GM19467 (cell line): Measurements from ENCODE around the gene MTHFD1L.
"Not testable (repeated sequence)": the region's sequence is repeated elsewhere in the genome, so short reads cannot be mapped to it uniquely, and the experiment has no call there.

Experiments used
- ATAC-seq: cut with Tn5 transposase; IDR thresholded peaks from one replicate; pipeline ENCODE4 v1.9.1; 2021; ENCODE audit warnings: mild to moderate bottlenecking, moderate library complexity; ENCODE audit not compliant: unreplicated experiment

MTHFD1L gene

DNA sequence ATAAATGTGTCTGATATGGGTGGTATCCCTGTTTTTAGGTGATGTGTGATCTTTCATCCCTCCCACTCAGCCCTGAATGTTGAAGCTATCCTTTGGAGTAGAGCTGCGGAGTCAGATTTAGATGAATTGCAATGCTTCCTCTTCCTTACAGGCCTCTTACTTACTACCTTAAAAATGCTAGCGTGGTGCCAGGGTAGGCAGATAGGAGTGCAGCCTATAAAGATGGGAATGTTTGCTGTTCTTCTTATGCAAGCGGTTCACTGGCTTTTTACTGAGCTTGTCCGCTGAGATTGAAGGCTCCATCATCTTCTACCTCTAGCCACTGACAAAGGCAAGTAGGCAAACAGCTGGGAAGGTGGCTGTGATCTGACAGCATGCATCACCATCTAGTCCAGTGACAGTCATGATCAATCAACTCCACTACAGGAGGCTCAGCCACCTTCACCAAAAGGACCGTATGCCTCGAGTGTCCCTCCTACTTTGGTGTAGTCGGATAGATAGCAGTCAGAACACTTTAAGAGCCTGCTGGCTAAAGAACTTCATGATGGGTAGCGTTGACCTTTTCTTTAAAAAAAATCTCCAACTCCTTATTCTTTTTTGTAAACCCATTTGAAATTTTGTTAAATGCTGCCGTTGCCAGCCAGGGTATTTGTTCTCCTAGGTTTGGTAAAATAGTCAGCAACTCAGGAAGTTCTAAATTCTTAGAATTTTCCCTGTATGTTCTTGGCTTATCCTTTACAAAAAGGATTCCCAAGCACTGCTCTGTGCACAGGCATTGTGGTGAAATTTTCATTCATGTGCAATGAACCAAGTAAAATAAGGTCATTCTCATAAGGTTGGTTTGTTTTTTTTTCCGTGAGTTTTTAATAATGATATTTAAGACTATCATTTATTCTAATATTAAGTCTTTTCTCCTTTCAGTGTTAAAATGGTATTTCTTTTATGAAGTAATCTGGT lies 169.6 kb downstream of the MTHFD1L start:
- no peak for ATAC-seq

DNA sequence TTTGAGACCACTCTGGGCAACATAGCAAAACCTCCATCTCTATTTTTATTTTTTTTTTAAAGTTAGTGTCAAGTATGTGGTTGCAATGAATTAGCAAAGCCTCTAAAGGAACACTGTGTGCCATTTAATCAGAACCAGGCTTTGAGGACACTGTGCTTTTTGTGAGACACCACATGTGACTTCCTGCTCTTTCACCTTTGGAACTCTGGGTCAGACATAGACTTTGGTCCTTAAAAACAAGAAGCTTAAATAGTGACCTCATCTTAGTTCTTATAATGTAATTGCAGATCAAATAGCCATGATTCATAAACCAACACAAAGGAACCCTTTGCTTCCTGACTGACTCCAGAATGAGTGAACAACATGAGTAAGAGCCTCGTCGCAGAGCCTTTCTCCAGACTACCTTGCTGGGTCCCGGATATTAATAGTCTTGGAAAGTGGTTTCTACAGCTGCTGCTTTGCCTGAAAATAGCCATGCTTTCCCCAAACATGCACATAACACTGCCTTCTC lies 170.8 kb downstream of the MTHFD1L start:
- ATAC-seq: not testable (repeated sequence)

GRCh38 chr6:151036869-151037680 lies 171.6 kb downstream of the MTHFD1L start:
- no peak for ATAC-seq

DNA sequence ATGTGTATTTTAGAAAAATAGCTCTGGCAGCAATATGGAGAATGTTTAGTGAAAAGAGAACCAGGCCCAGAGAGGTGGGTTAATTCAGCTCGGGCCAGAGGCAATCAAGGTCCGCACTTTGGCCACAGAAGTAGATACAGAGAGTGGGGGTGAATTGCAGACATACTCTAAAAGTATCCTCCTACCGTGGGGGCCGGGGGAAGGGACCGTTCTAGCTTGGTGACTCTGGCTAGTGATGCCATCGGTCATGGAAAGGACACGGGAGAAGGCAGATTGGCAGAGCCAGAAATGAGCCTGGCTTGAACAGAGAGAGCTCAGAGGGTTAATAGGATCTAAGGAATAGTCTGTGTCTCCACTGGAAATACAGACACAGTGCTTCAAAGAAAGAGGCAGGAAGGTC lies 173.1 kb downstream of the MTHFD1L start:
- no peak for ATAC-seq

DNA sequence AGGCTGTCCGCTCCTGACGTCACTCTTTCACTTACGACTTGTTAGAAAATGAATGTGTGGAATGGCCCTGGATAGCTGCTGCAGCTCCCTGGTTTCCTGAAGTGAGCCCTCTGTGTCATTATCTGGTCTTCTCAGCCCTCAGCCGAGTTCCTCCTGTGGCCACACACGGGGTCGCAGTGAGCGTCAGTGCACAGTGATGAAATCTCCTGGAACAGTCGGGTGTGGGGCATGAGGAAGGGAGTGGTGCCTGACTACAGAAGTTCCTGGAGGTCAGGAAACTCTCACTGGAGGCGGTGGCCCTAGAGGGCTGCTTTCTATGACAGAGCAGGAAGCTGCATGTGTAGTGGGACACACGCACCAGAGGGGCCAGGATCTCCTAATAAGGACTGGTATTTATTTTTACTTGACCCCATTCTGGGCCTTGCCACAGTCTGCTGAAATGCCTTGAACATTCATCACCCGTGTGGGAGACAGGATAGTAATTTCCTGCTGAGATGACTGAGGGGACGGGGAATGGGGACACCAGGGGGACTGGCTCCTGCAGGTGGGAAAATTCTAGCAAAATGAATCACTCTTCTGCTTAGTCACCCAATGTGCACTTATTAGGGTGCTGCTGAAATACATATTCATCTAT lies 175.5 kb downstream of the MTHFD1L start:
- ATAC-seq: not testable (repeated sequence)

- ATAC-seq: no peak
These were observed 176.2 kb downstream of the MTHFD1L start for GRCh38 chr6:151041686-151042085.

- not testable (repeated sequence) for ATAC-seq
These were observed 177.4 kb downstream of the MTHFD1L start for GRCh38 chr6:151042911-151043330.

- no peak for ATAC-seq
These were observed 178.4 kb downstream of the MTHFD1L start for GRCh38 chr6:151043944-151044343.

DNA sequence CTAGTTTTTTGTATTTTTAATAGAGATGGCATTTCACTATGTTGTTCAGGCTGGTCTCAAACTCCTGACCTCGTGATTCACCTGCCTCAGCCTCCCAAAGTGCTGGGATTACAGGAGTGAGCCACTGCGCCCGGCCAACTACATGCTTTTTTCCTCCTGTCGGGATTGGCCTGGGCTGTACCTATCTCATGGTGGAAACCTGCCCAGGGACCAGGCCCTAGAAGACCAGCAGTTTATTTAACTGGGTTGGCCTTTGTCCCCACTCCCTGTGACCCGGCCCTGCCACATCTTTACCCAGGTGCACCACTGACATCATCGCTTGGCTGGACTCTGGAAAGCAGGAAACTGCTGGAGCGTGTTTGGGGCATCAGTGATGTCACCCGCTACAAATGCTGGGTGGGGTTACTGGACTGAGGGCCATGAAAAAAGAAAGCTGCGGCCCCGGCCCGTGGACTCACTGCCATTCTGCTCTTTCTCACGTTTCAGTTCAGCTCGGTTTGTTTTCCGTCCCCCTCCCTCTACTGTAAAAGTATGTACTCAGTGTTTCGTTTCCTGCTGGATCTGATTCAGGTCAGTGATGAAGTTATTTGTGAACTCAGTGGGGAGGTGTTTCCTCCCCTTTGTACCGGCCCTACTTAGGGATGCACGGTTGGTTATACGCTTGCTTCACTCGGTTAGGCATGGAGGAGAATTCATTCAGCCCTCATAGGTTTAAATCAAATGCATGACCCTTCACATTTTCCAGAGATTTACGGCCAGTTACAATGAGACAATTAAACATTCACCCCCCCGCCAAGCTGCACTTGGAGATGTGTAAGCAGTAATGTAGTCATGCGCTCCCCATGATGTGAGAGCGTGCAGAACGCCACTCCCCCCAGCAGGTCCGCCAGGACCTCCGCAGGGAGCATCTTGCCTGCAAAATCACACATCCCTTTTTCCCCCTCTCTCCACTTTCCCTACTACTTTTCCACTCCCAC lies 179.3 kb downstream of the MTHFD1L start:
- no peak for ATAC-seq

DNA sequence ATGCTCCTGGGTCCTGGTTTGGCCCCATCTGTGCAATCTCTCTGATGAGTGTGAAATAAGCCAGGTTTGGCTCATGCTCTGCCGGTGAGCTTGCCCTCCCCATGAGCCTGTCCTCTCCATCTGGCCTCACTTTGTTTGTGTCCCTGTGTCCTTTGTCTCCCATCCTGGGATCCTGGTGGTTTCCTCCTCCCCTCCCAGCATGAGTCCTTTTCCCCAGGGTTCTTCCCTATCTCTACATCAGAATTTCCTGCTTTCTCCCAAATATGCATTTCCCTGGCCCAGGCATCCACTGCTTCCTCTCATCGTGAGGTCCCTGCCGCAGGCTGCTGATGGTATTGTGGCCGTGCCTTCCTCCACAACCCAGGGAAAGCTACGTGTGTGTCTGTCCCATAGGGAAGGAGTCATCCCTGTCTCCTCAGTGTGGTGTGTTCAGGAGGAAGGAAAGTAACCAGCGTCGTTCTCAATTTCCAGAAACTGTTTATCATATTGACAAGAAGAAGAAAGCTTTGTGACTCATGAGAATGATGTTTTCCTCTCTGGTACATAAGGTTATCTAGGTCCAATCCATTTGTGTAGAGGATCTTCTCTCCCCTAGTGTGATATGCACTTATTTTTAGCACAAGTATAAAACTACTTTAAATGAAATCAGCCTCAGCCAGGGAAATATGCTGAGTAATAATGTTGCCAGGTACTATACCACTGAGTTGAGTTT lies 180.2 kb downstream of the MTHFD1L start:
- ATAC-seq: not testable (repeated sequence)

GRCh38 chr6:151051164-151051563 lies 185.7 kb downstream of the MTHFD1L start:
- no peak for ATAC-seq

DNA sequence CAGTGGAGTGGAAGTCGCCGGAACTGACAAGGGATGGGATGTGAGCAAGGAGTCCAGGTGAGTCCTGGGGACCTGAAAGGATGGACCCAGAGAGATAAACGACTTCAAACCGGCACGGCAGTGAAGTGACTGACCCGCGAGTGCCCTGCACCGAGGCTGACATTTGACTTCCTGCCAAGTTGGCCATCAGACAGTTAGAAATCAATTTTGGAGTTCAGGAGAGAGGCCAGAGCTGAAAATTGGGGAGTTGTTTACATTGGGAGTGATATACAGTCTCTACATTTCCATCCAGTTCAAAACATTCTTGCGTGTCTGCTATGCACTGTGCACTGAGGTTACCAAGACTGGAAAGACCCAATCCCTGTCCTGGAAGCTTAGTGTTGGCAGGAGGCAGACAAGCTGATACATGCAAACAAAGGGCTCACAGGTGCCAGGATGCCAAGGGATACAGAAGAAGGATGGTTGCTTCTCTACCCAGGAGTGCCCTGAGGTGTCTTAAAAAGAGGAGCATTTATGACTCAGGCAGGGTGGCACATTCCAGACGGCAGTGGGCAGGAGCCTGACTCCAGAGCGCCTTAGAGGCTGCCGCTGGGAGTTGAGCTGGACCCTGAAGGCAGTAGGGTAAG lies 186.6 kb downstream of the MTHFD1L start:
- ATAC-seq: no peak

DNA sequence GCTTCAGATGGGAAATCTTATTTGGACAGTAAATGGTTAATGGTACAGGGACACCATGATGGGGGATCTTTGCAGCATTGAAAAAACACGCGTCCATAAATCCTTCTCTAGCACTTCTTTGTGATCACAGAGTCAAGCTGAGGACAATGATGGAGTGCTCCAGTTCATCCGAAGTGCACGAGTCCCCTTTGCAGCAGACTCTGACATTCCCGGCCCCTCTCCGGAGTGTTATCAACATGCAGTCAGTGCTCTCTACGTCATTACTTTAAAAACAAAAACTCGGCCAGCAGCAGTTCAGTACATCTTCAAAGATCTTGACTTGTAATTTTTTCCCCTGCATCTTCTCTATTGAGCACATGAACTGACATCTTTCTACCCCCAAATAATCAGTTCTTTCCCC lies 188.8 kb downstream of the MTHFD1L start:
- ATAC-seq: no peak

GRCh38 chr6:151056230-151056907 lies 190.9 kb downstream of the MTHFD1L start:
- no peak for ATAC-seq

DNA sequence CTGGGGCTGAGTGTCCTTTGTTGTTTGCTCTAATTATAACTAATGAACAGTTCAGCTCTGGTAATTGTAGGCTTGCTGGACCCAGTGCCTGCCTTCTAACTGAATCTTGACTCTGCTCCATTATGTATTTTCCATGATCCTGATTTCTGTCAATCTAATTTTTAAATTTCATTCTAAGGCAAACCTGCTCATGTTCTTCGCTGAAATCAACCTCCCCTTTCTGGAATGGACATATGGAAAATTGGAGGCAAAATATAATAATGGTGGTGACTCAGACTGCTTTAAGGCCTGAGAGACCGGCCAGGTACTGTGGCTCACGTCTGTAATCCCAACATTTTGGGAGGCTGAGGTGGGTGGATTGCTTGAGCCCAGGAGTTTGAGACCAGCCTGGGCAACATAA lies 191.6 kb downstream of the MTHFD1L start:
- no peak for ATAC-seq

GRCh38 chr6:151058021-151058733 lies 192.7 kb downstream of the MTHFD1L start:
- ATAC-seq: no peak

DNA sequence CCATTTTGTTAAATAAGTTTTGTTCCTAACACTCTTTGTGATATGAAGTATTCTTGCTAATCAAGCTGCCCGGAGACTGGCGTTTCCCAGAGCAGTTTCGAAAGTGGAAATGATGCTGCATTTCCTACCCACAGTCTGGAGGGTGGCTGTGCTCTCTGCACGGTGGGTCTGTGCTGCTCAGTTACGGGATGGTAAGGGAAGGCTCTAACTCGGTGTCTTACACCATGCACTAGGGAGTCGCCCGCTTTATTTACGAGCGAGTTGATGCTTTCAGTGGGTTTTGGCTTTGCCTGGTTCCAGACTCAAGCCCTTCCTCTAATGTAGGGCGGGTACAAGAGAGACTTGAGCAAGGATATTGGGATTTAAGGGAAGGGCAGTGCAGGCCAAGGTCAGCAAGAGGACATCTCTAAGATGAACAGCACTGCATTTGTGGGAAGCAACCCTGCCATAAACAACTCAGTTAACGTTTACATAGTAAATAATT lies 194.2 kb downstream of the MTHFD1L start:
- no peak for ATAC-seq
